ENCODE results near the gene STK25.

Gene STK25

GRCh38 chr2:241490825-241491506 lies 17.4 kb downstream of the STK25 start:
- TF ChIP-seq, protein P1, sequence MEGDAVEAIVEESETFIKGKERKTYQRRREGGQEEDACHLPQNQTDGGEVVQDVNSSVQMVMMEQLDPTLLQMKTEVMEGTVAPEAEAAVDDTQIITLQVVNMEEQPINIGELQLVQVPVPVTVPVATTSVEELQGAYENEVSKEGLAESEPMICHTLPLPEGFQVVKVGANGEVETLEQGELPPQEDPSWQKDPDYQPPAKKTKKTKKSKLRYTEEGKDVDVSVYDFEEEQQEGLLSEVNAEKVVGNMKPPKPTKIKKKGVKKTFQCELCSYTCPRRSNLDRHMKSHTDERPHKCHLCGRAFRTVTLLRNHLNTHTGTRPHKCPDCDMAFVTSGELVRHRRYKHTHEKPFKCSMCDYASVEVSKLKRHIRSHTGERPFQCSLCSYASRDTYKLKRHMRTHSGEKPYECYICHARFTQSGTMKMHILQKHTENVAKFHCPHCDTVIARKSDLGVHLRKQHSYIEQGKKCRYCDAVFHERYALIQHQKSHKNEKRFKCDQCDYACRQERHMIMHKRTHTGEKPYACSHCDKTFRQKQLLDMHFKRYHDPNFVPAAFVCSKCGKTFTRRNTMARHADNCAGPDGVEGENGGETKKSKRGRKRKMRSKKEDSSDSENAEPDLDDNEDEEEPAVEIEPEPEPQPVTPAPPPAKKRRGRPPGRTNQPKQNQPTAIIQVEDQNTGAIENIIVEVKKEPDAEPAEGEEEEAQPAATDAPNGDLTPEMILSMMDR (IDR thresholded peaks at IDR 0.05; ENCODE audit: insufficient read depth, low read length, missing control alignments) = no peak
- H3K4me3 ChIP-seq (ENCODE audit: low read depth, low read length) = no peak overlapping the region
- DNase-seq (ENCODE audit: low read depth, low spot score) = no peak
- ChIA-PET POLR2A (no interaction called here), CTCF (no interaction called here)

DNA sequence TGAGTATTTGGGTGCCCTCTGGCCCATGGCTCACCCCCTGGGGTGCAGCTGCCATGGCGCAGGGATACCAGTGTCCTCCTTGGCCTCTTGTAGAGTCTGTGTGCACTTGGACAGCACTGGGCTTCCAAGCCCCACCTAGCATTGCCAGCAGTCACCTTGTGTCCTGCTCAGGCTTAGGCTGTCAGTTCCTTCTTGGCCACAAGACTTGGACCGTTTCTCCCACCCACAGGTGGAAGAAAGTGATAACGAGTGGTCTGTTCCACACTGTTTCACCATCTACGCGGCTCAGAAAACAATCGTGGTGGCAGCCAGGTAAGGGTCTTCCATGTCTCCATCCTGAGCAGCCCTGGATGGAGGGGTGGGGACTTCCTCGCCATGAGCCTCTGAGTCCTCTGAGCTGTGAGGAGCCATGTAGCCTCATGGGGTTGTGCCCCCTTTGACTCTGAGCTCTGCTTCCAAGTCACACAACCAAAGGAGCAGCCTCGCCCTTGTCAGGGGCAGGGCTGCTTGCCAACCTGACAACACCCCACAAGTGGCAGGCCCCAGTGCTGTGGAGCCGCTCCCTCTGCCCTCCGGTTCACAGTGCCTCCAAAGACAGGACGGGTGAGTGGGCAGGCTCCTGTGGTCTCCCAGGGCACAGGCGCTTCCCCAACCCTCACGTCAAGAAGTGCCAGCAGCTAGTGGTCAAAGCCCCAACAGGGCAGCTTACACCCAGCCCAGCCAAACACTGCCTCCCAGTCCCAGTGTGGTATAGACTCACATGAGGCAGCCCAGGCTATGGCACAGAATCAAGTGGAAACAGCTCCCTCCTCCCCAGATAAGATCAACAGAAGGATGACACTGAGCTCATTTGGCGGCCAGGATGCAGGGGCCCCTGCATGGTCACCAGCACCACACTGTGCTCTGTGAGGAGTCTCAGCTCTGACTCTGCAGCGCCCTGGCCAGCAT lies 18.4 kb downstream of the STK25 start:
- POLR2A ChIA-PET = no interaction called here
- CTCF ChIA-PET = no interaction called here
- TF ChIP-seq, protein P1 (IDR thresholded peaks at IDR 0.05; ENCODE audit: insufficient read depth, low read length, missing control alignments) = no peak
- no peak for DNase-seq (ENCODE audit: low read depth, low spot score)
- H3K4me3 ChIP-seq (ENCODE audit: low read depth, low read length) = no peak overlapping the region

GRCh38 chr2:241489088-241489487 lies 19.3 kb downstream of the STK25 start:
- CTCF ChIA-PET = no interaction called here
- TF ChIP-seq, protein P1 (IDR thresholded peaks at IDR 0.05; ENCODE audit: insufficient read depth, low read length, missing control alignments) = no peak
- no peak overlapping the region for H3K4me3 ChIP-seq (ENCODE audit: low read depth, low read length)
- POLR2A ChIA-PET = no interaction called here
- no peak for DNase-seq (ENCODE audit: low read depth, low spot score)

GRCh38 chr2:241485172-241485911 lies 23.0 kb downstream of the STK25 start:
- ChIA-PET CTCF (no interaction called here), POLR2A (no interaction called here)
- no peak for DNase-seq (ENCODE audit: low read depth, low spot score)
- no peak overlapping the region for H3K4me3 ChIP-seq (ENCODE audit: low read depth, low read length)
- TF ChIP-seq, protein P1 (IDR thresholded peaks at IDR 0.05; ENCODE audit: insufficient read depth, low read length, missing control alignments) = no peak

- ChIA-PET POLR2A (no interaction called here), CTCF (no interaction called here)
- no peak overlapping the region for H3K4me3 ChIP-seq (ENCODE audit: low read depth, low read length)
- TF ChIP-seq, protein P1 (IDR thresholded peaks at IDR 0.05; ENCODE audit: insufficient read depth, low read length, missing control alignments) = no peak
- DNase-seq (ENCODE audit: low read depth, low spot score) = no peak
These were observed 25.1 kb downstream of the STK25 start for GRCh38 chr2:241483305-241483704.
